K562 (cell line): ENCODE measurements around the gene ZNF627. TPM values are rescaled to one million over a fixed set of nuclear protein-coding genes. Genes with fewer than 3 reads are reported as not detected.

Source experiments
- ATF7 ChIP-seq: fragments of 450-650 bp; IDR thresholded peaks from 2 replicates; pipeline ENCODE4 v1.7.1; 2014; ENCODE audit warnings: mild to moderate bottlenecking, moderate library complexity
- BRD9 ChIP-seq: fragments of 450-650 bp; IDR thresholded peaks from 2 replicates; pipeline ENCODE4 v1.6.1; 2018; ENCODE audit warnings: low read depth; ENCODE audit not compliant: partially characterized antibody
- BRF1 ChIP-seq: IDR thresholded peaks from 3 replicates; pipeline ENCODE4 v1.6.1; 2011; ENCODE audit warnings: borderline replicate concordance, mild to moderate bottlenecking; ENCODE audit not compliant: insufficient read length; ENCODE audit errors: extremely low read depth
- CREBBP ChIP-seq: IDR thresholded peaks from one replicate; pipeline ENCODE4 v1.6.1; 2012; ENCODE audit warnings: low read depth, mild to moderate bottlenecking, control low read depth, inconsistent platforms, low read length
- CXXC5 ChIP-seq: fragments of 250-450 bp; sonication (Bioruptor Pico); IDR thresholded peaks from 2 replicates; pipeline ENCODE4 v1.8.0; 2022; ENCODE audit warnings: inconsistent platforms, mild to moderate bottlenecking, moderate library complexity
- EWSR1 ChIP-seq: fragments of 450-650 bp; IDR thresholded peaks from 2 replicates; pipeline ENCODE4 v1.6.1; 2018; ENCODE audit warnings: borderline replicate concordance, mild to moderate bottlenecking, low read depth, moderate library complexity; ENCODE audit not compliant: partially characterized antibody
- JUNB ChIP-seq: fragments of 450-650 bp; formaldehyde crosslinking; conservative IDR thresholded peaks from 2 replicates; pipeline ENCODE4 v1.4.0; 2020; ENCODE audit warnings: mild to moderate bottlenecking
- KAT8 ChIP-seq: fragments of 450-650 bp; IDR thresholded peaks from 2 replicates; pipeline ENCODE4 v1.6.1; 2016; ENCODE audit warnings: low read depth, mild to moderate bottlenecking
- MCM5 ChIP-seq: fragments of 450-650 bp; IDR thresholded peaks from 2 replicates; pipeline ENCODE4 v1.6.1; 2016; ENCODE audit warnings: low read depth
- RBBP5 ChIP-seq: fragments of 200-600 bp; sonication (generic); IDR thresholded peaks from 2 replicates; pipeline ENCODE4 v1.6.1; 2012; ENCODE audit warnings: borderline replicate concordance, mild to moderate bottlenecking, low read length, control low read depth, inconsistent platforms; ENCODE audit not compliant: insufficient read depth, poor library complexity, severe bottlenecking
- SMC3 ChIP-seq: conservative IDR thresholded peaks from 2 replicates; pipeline ENCODE4 v1.6.1; 2011; ENCODE audit warnings: low read depth, low read length, improper control_type of control experiment; ENCODE audit not compliant: insufficient read depth
- TCF3 ChIP-seq: sonication (generic); formaldehyde crosslinking; IDR thresholded peaks from 2 replicates; pipeline ENCODE4 v1.4.0; 2020; ENCODE audit warnings: mild to moderate bottlenecking, missing genetic modification reagents
- TEAD4 ChIP-seq, 2 experiments: sonication (generic) in 1 of 2; formaldehyde crosslinking in 1 of 2; IDR thresholded peaks; 2 replicates each; pipeline versions ENCODE4 v1.6.1 to v1.8.0; 2012 to 2022; ENCODE audit warnings: borderline replicate concordance in 1 of 2, inconsistent platforms in 1 of 2, low read length in 1 of 2, mild to moderate bottlenecking in 1 of 2, missing genetic modification reagents in 1 of 2
- TOE1 ChIP-seq, 2 experiments: fragments of 450-650 bp in 1 of 2; sonication (generic) in 1 of 2; formaldehyde crosslinking in 1 of 2; IDR thresholded peaks; 2 replicates each; pipeline versions ENCODE4 v1.7.1 to v1.8.0; 2016 to 2022; ENCODE audit warnings: borderline replicate concordance in 2 of 2, mild to moderate bottlenecking in 2 of 2, antibody characterized with exemption in 1 of 2, inconsistent platforms in 1 of 2, low read depth in 1 of 2, missing genetic modification reagents in 1 of 2, moderate library complexity in 1 of 2
- ZC3H4 ChIP-seq: sonication (generic); formaldehyde crosslinking; IDR thresholded peaks from 2 replicates; pipeline ENCODE4 v1.9.0; 2021; ENCODE audit warnings: missing genetic modification reagents, borderline replicate concordance
- ZNF311 ChIP-seq: fragments of 250-450 bp; sonication (Bioruptor Pico); IDR thresholded peaks from 2 replicates; pipeline ENCODE4 v1.4.0; 2020; ENCODE audit warnings: mild to moderate bottlenecking, moderate library complexity
- ZNF75A ChIP-seq: fragments of 450-650 bp; formaldehyde crosslinking; IDR thresholded peaks from 2 replicates; pipeline ENCODE4 v1.4.0; 2020; ENCODE audit warnings: mild to moderate bottlenecking
- ZNF785 ChIP-seq: fragments of 250-450 bp; sonication (Bioruptor Pico); IDR thresholded peaks from 2 replicates; pipeline ENCODE4 v1.4.0; 2020; ENCODE audit warnings: mild to moderate bottlenecking
- polyA plus RNA-seq, 8 experiments: library from polyadenylated mRNA; depleted of rRNA in 4 of 8; stranded (reverse) in 5 of 8; unstranded in 3 of 8; fragments of >200 nt; fragmentation: Nextera tagmentation in 2 of 8; fragmentation: Illumina TruSeq in 1 of 8; extraction: Ambion mirVana in 2 of 8; extraction: Trizol in 1 of 8; gene quantifications; 2 replicates each; pipeline versions ENCODE4 v1.2.1 to v1.2.3, GENCODE V29; 2011 to 2014; ENCODE audit warnings: inconsistent platforms in 1 of 8, missing spikeins in 1 of 8
- total RNA-seq, 7 experiments: library from RNA; depleted of rRNA in 6 of 7; stranded (reverse); fragments of >200 nt in 6 of 7; fragmentation: Illumina TruSeq in 2 of 7; extraction: Trizol in 2 of 7; gene quantifications; 2 replicates each; pipeline versions ENCODE4 v1.2.1 to v1.2.3, GENCODE V29; 2011 to 2021; ENCODE audit warnings: low replicate concordance in 1 of 7
- TF ChIP-seq, protein P1 (sequence below): sonication (generic); IDR thresholded peaks from 2 replicates; pipeline ENCODE4 v1.6.1; 2016
- TF ChIP-seq, protein P2 (sequence below), 2 experiments: fragments of 450-650 bp; IDR thresholded peaks; 2 replicates each; pipeline ENCODE4 v1.6.1; 2016
- TF ChIP-seq, protein P3 (sequence below): sonication (generic); formaldehyde crosslinking; IDR thresholded peaks from 2 replicates; pipeline ENCODE4 v1.8.1; 2023; ENCODE audit warnings: mild to moderate bottlenecking, missing genetic modification reagents
- TF ChIP-seq, protein P4 (sequence below), 2 experiments: IDR thresholded peaks; 2 replicates each; pipeline ENCODE4 v1.6.1; 2011; ENCODE audit warnings: borderline replicate concordance in 1 of 2, control low read depth in 1 of 2, low read depth in 1 of 2, low read length in 1 of 2, mild to moderate bottlenecking in 1 of 2, mixed read lengths in 1 of 2, moderate library complexity in 1 of 2; ENCODE audit not compliant: insufficient read depth in 1 of 2, insufficient read length in 1 of 2, poor library complexity in 1 of 2, severe bottlenecking in 1 of 2; ENCODE audit errors: extremely low read depth in 1 of 2

The ZNF627 gene
- total and polyA plus RNA-seq, 9 of the 15 experiments (the other 6 are each of a cell fraction or from before 2014, with no cell fraction given), result 6.4 to 19.9 (median 10.6) TPM

DNA sequence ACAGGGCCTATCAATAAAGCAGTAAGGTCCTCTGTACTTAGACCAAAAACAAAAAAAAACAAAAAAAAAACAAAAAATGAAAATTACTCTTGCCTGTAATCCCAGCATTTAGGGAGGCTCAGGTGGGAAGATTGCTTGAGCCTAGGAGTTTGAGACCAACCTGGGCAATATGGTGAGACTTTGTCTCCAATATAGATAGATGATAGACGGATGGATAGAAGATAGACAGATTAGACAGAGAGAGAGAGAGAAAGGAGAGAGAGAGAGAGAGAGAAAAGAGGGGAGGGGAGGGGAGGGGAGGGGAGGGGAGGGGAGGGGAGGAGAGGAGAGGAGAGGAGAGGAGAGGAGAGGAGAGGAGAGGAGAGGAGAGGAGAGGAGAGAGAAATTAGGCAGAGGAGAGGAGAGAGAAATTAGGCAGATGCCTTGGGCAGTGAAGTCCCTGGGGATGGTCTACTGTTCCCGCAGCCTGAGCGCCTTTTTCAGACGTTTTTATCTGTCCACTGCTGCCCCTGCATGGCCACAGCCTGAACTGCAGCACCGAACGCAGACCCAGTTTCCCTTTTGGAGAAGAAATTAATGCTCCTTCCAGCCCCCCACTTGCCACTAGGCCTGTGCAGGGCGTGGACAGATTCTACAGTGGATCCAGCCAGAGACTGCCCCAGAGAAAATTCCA is 9.8 kb upstream of the ZNF627 start (continued):
- TF ChIP-seq, protein P1, sequence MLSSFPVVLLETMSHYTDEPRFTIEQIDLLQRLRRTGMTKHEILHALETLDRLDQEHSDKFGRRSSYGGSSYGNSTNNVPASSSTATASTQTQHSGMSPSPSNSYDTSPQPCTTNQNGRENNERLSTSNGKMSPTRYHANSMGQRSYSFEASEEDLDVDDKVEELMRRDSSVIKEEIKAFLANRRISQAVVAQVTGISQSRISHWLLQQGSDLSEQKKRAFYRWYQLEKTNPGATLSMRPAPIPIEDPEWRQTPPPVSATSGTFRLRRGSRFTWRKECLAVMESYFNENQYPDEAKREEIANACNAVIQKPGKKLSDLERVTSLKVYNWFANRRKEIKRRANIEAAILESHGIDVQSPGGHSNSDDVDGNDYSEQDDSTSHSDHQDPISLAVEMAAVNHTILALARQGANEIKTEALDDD, result no peak
- TF ChIP-seq KAT8 (no peak), JUNB (CRISPR knock-in tag) (no peak), BRF1 (no peak), ZNF311 (no peak), TOE1 (IDR thresholded peaks at IDR 0.05; ENCODE audit: borderline replicate concordance) (no peak), TOE1 (CRISPR knock-in tag; IDR thresholded peaks at IDR 0.05; ENCODE audit: borderline replicate concordance, low read depth) (no peak), BRD9 (no peak), TEAD4 (IDR thresholded peaks at IDR 0.05; ENCODE audit: low read length) (no peak), TEAD4 (CRISPR knock-in tag; IDR thresholded peaks at IDR 0.05; ENCODE audit: borderline replicate concordance) (no peak), MCM5 (no peak), ZC3H4 (CRISPR knock-in tag) (no peak), CREBBP (no peak), ZNF75A (no peak), SMC3 (peak; percentile 87), ATF7 (peak; percentile 20; the same call in 1 of the 2 replicates), ZNF785 (no peak), RBBP5 (no peak), EWSR1 (no peak), CXXC5 (peak; percentile 55), TCF3 (CRISPR knock-in tag) (peak; percentile 11; the same call in 1 of the 2 replicates)
- TF ChIP-seq, protein P2, sequence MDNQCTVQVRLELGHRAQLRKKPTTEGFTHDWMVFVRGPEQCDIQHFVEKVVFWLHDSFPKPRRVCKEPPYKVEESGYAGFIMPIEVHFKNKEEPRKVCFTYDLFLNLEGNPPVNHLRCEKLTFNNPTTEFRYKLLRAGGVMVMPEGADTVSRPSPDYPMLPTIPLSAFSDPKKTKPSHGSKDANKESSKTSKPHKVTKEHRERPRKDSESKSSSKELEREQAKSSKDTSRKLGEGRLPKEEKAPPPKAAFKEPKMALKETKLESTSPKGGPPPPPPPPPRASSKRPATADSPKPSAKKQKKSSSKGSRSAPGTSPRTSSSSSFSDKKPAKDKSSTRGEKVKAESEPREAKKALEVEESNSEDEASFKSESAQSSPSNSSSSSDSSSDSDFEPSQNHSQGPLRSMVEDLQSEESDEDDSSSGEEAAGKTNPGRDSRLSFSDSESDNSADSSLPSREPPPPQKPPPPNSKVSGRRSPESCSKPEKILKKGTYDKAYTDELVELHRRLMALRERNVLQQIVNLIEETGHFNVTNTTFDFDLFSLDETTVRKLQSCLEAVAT (IDR thresholded peaks at IDR 0.05), result no peak
- TF ChIP-seq, protein P3, sequence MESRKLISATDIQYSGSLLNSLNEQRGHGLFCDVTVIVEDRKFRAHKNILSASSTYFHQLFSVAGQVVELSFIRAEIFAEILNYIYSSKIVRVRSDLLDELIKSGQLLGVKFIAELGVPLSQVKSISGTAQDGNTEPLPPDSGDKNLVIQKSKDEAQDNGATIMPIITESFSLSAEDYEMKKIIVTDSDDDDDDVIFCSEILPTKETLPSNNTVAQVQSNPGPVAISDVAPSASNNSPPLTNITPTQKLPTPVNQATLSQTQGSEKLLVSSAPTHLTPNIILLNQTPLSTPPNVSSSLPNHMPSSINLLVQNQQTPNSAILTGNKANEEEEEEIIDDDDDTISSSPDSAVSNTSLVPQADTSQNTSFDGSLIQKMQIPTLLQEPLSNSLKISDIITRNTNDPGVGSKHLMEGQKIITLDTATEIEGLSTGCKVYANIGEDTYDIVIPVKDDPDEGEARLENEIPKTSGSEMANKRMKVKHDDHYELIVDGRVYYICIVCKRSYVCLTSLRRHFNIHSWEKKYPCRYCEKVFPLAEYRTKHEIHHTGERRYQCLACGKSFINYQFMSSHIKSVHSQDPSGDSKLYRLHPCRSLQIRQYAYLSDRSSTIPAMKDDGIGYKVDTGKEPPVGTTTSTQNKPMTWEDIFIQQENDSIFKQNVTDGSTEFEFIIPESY (CRISPR knock-in tag), result peak; percentile 25; the same call in 1 of the 2 replicates
- TF ChIP-seq, protein P4, sequence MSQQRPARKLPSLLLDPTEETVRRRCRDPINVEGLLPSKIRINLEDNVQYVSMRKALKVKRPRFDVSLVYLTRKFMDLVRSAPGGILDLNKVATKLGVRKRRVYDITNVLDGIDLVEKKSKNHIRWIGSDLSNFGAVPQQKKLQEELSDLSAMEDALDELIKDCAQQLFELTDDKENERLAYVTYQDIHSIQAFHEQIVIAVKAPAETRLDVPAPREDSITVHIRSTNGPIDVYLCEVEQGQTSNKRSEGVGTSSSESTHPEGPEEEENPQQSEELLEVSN (IDR thresholded peaks at IDR 0.05; ENCODE audit: borderline replicate concordance in 1 of 2, extremely low read depth in 1 of 2, insufficient read depth in 1 of 2, insufficient read length in 1 of 2, low read depth in 1 of 2, low read length in 1 of 2, poor library complexity in 1 of 2, severe bottlenecking in 1 of 2), result no peak
